Endothelial cell of umbilical vein (primary cell): Measurements from ENCODE around the gene ZNF423. TPM values are rescaled to one million over a fixed set of nuclear protein-coding genes. Genes with fewer than 3 reads are reported as not detected.

ENCODE experiments used
- BruUV-seq: library from RNA; stranded (reverse); fragments of 400-500 nt; replicated peaks from 2 replicates; lab custom pipeline; 2021; lab: Mats Ljungman, UMichigan
- CTCF ChIA-PET: fragments of 300-600, 350-600 bp; sonication (Branson Sonifier 250); formaldehyde crosslinking; loops from one replicate; lab custom pipeline; 2021; ENCODE audit warnings: antibody characterized with exemption, inconsistent platforms; lab: Charles Lee
- POLR2A ChIA-PET: fragments of 300-600, 350-600 bp; sonication (Branson Sonifier 250); formaldehyde crosslinking; loops from one replicate; lab custom pipeline; 2021; ENCODE audit warnings: antibody characterized with exemption, inconsistent platforms; lab: Charles Lee
- DNase-seq: peaks from one replicate; pipeline ENCODE4 v3.0.0-alpha.2; 2011; ENCODE audit warnings: low read depth, low spot score
- FAIRE-seq: peaks from 2 replicates; lab custom pipeline; 2011; peaks lifted over from hg19 to GRCh38; lab: Jason Lieb, UNC
- H2AFZ ChIP-seq: 2 replicates; pipeline ENCODE4 v1.6.0; 2012; ENCODE audit warnings: low read depth, low read length, control low read depth, inconsistent platforms
- H3K27ac ChIP-seq: 2 replicates; pipeline ENCODE4 v1.5.1; 2011; ENCODE audit warnings: low read depth, mild to moderate bottlenecking, control low read depth, low read length, moderate library complexity; ENCODE audit not compliant: insufficient read depth
- H3K27me3 ChIP-seq, 2 experiments: 2 replicates each; pipeline versions ENCODE4 v1.6.0 to v1.6.1; 2011; ENCODE audit warnings: low read length in 2 of 2, mixed read lengths in 1 of 2; ENCODE audit not compliant: control insufficient read depth in 2 of 2, insufficient read depth in 2 of 2
- H3K36me3 ChIP-seq, 2 experiments: 2 replicates in 1 of 2; 3 replicates in 1 of 2; pipeline ENCODE4 v1.5.1; 2011; ENCODE audit warnings: low read length in 2 of 2, mild to moderate bottlenecking in 1 of 2, moderate library complexity in 1 of 2; ENCODE audit not compliant: control insufficient read depth in 2 of 2, insufficient read depth in 2 of 2; ENCODE audit errors: extremely low read depth in 1 of 2
- H3K4me1 ChIP-seq: 3 replicates; pipeline ENCODE4 v1.5.1; 2011; ENCODE audit warnings: mild to moderate bottlenecking, low read length; ENCODE audit not compliant: control insufficient read depth, insufficient read depth; ENCODE audit errors: extremely low read depth
- H3K4me2 ChIP-seq: 2 replicates; pipeline ENCODE4 v1.6.1; 2011; ENCODE audit warnings: low read length, control low read depth, mixed read lengths; ENCODE audit not compliant: insufficient read depth
- H3K4me3 ChIP-seq, 3 experiments: fragments of 200-600 bp in 1 of 3; sonication (generic), shearing (Covaris generic) in 1 of 3; replicated peaks in 1 of 3; 2 replicates each; pipeline ENCODE4 v1.5.1; 2011 to 2016; ENCODE audit warnings: control low read depth in 3 of 3, low read length in 3 of 3, mild to moderate bottlenecking in 2 of 3, inconsistent platforms in 1 of 3, low read depth in 1 of 3, moderate library complexity in 1 of 3; ENCODE audit not compliant: insufficient read depth in 1 of 3
- H3K79me2 ChIP-seq: 2 replicates; pipeline ENCODE4 v1.6.0; 2012; ENCODE audit warnings: low read length, inconsistent platforms; ENCODE audit not compliant: control insufficient read depth, insufficient read depth
- H3K9ac ChIP-seq: replicated peaks from 2 replicates; pipeline ENCODE3; 2011; ENCODE audit warnings: low read length, control low read depth; ENCODE audit not compliant: insufficient read depth; ENCODE audit errors: extremely low read depth
- H3K9me1 ChIP-seq: replicated peaks from 3 replicates; pipeline ENCODE4 v1.6.0; 2011; ENCODE audit warnings: mild to moderate bottlenecking, low read length; ENCODE audit not compliant: control insufficient read depth, insufficient read depth; ENCODE audit errors: extremely low read depth
- H3K9me3 ChIP-seq: replicated peaks from 2 replicates; pipeline ENCODE4 v1.5.1; 2012; ENCODE audit warnings: low read length, inconsistent platforms; ENCODE audit not compliant: control insufficient read depth, insufficient read depth
- H4K20me1 ChIP-seq: replicated peaks from 2 replicates; pipeline ENCODE3; 2011; ENCODE audit warnings: mild to moderate bottlenecking, low read length; ENCODE audit not compliant: control insufficient read depth, insufficient read depth; ENCODE audit errors: extremely low read depth
- CTCF ChIP-seq, 2 donors: IDR thresholded peaks; 1 replicate in 1 of 2; 2 replicates in 1 of 2; pipeline ENCODE4 v1.5.1; 2011; ENCODE audit warnings: low read length in 2 of 2, mild to moderate bottlenecking in 2 of 2, moderate library complexity in 2 of 2, control low read depth in 1 of 2, inconsistent platforms in 1 of 2, low read depth in 1 of 2; ENCODE audit not compliant: insufficient read depth in 1 of 2; ENCODE audit errors: extremely low read depth in 1 of 2
- EZH2 ChIP-seq: IDR thresholded peaks from 2 replicates; pipeline ENCODE4 v1.6.1; 2012; ENCODE audit warnings: borderline replicate concordance, low read depth, mild to moderate bottlenecking, moderate library complexity, low read length, inconsistent platforms; ENCODE audit not compliant: severe bottlenecking
- FOS ChIP-seq: IDR thresholded peaks from 2 replicates; pipeline ENCODE4 v1.6.1; 2011; ENCODE audit warnings: mild to moderate bottlenecking, low read length, moderate library complexity, borderline replicate concordance; ENCODE audit not compliant: insufficient read depth
- GATA2 ChIP-seq: IDR thresholded peaks from 2 replicates; pipeline ENCODE4 v1.7.0; 2011; ENCODE audit warnings: low read depth, mild to moderate bottlenecking, moderate library complexity, mixed read lengths, low read length; ENCODE audit not compliant: insufficient read length, insufficient read depth
- JUN ChIP-seq: IDR thresholded peaks from 2 replicates; pipeline ENCODE4 v1.6.1; 2011; ENCODE audit warnings: borderline replicate concordance, low read depth; ENCODE audit not compliant: insufficient read length, insufficient read depth
- MAX ChIP-seq: IDR thresholded peaks from 2 replicates; pipeline ENCODE4 v1.6.1; 2011; ENCODE audit not compliant: insufficient read depth, insufficient read length
- MYC ChIP-seq: IDR thresholded peaks from one replicate; pipeline ENCODE4 v1.6.1; 2011; ENCODE audit warnings: mild to moderate bottlenecking, low read depth, low read length
- POLR2A ChIP-seq: IDR thresholded peaks from 2 replicates; pipeline ENCODE4 v1.6.1; 2012; ENCODE audit warnings: low read depth, mild to moderate bottlenecking, control low read depth, low read length
- POLR2AphosphoS5 ChIP-seq: IDR thresholded peaks from 2 replicates; pipeline ENCODE4 v1.6.1; 2012; ENCODE audit warnings: low read depth, mild to moderate bottlenecking, control low read depth, low read length, moderate library complexity; ENCODE audit not compliant: insufficient read depth
- dilution Hi-C: fragments of 300-500 bp; cut with MboI; formaldehyde crosslinking; loops from one replicate; pipeline ENCODE4 v1.15.0; 2019; ENCODE audit warnings: low sequenced_read_pairs; ENCODE audit not compliant: extremely low pct_ligation_motif_present
- intact Hi-C: fragments of 100-400 bp; cut with micrococcal nuclease; formaldehyde crosslinking; loops from one replicate; pipeline ENCODE4 v1.10.0; 2022
- polyA plus RNA-seq, 4 experiments: library from polyadenylated mRNA; depleted of rRNA in 3 of 4; stranded (reverse) in 3 of 4; unstranded in 1 of 4; fragments of >200 nt; gene quantifications; 2 replicates each; pipeline versions ENCODE4 v1.2.1 to v1.2.3, GENCODE V29; 2011 to 2012; ENCODE audit warnings: missing spikeins in 1 of 4
- total RNA-seq: library from RNA; stranded (reverse); gene quantifications from 2 replicates; pipeline ENCODE4 v1.2.3, GENCODE V29; 2021

The ZNF423 gene
- total and polyA plus RNA-seq, 2 donors (not counting 3 experiments of a cell fraction or from before 2014, with no cell fraction given) = 2.2 to 8.1 TPM

- Histone ChIP-seq H3K27me3 (no peaks in the 10 kb centered on the region), H3K9me1 (no peaks in the 10 kb centered on the region), H2AFZ (no peak overlapping the region), H3K9ac (no peak overlapping the region), H3K4me3 (no peak overlapping the region), H3K36me3 (no peaks in the 10 kb centered on the region), H3K9me3 (no peaks in the 10 kb centered on the region), H3K27ac (no peak overlapping the region), H3K79me2 (no peaks in the 10 kb centered on the region), H3K4me2 (no peak overlapping the region), H4K20me1 (no peaks in the 10 kb centered on the region), H3K4me1 (no peaks in the 10 kb centered on the region)
- FAIRE-seq (no peak), DNase-seq (no peak)
- no peak for TF ChIP-seq CTCF (IDR thresholded peaks at IDR 0.05; ENCODE audit: extremely low read depth in 1 of 2, insufficient read depth in 1 of 2, low read depth in 1 of 2, low read length in 2 of 2)
- no peak for TF ChIP-seq MAX
- no peak for TF ChIP-seq JUN
- TF ChIP-seq FOS = no peak
- TF ChIP-seq POLR2AphosphoS5 = no peak
- TF ChIP-seq POLR2A = no peak
- TF ChIP-seq GATA2 = no peak
- TF ChIP-seq EZH2 = no peak
- TF ChIP-seq MYC = no peak
- intact Hi-C loops (no loop called here), dilution Hi-C loops (no loop called here)
- BruUV-seq = no TSS peak
- ChIA-PET CTCF (no interaction called here), POLR2A (no interaction called here)
Measured at GRCh38 chr16:49788572-49788971, 67.3 kb downstream of the ZNF423 start.
